ENCODE data around the gene SLC16A5.
"Not testable (repeated sequence)": the region's sequence is repeated elsewhere in the genome, so short reads cannot be mapped to it uniquely, and the experiment has no call there.

The SLC16A5 gene, protein sequence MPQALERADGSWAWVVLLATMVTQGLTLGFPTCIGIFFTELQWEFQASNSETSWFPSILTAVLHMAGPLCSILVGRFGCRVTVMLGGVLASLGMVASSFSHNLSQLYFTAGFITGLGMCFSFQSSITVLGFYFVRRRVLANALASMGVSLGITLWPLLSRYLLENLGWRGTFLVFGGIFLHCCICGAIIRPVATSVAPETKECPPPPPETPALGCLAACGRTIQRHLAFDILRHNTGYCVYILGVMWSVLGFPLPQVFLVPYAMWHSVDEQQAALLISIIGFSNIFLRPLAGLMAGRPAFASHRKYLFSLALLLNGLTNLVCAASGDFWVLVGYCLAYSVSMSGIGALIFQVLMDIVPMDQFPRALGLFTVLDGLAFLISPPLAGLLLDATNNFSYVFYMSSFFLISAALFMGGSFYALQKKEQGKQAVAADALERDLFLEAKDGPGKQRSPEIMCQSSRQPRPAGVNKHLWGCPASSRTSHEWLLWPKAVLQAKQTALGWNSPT

GRCh38 chr17:75087558-75088453 is at the start of gene SLC16A5:
SLC16A5 (plus strand) TSS chr17:75087954; CDS start chr17:75093637, 5,683 bp downstream.
- DNase-seq = no peak

DNA sequence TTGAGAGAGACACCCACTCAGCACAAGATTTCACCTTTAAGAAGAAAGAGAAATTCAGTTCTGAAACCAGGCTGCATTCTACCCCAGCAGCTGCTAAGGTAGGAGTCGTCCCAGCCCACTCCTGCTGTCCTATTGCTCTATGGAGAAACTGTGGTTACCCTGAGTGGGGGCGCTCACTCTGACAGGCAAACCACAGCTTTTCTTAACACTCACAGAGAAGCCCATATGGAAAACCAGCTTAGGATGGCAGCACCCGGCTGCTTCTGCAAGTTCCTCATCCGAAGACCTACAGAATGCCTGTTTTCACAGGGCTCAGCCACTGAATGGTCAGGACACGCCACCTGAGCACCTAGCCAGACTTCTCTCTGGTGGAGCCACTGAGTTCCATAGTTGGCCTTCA is 48.5 kb upstream of the SLC16A5 start:
- no peak for DNase-seq

GRCh38 chr17:75041656-75042280 is 46.0 kb upstream of the SLC16A5 start:
- DNase-seq = no peak

DNA sequence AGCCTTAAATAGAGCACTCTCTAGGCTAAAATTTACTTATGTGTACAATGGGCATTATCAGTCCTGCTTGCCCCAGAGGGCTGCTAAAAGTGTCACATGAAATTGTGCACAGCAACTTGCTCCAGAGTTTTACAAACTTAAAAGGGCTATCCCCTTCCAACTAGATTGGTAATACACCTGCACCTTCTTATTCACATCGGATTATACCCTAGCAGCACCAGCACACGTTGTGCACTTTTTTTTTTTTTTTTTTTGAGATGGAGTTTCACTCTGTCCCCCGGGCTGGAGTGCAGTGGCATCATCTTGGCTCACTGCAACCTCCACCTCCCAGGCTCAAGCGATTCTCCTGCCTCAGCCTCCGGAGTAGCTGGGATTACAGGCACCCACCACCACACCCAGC is 44.0 kb upstream of the SLC16A5 start:
- DNase-seq = not testable (repeated sequence)

- no peak for DNase-seq
These were observed 43.0 kb upstream of the SLC16A5 start for GRCh38 chr17:75044716-75045115.

DNA sequence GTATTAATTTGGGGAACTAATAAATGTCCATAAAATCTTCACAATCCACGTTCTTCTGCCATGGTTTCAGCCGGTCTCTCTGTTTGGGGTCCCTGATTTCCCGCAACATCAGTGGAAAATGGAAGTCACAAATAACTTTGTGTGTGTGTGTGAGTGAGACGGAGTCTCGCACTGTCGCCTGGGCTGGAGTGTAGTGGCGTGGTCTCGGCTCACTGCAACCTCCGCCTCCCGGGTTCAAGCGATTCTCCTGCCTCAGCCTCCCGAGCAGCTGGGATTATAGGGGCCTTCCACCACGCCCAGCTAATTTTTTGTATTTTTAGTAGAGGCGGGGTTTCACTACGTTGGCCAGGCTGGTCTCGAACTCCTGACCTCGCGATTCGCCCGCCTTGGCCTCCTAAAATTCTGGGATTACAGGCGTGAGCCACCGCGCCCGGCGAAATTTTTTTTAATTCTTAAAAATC is 41.8 kb upstream of the SLC16A5 start:
- DNase-seq = not testable (repeated sequence)

- DNase-seq = peak; percentile 92
These were observed 41.1 kb upstream of the SLC16A5 start, which contains the start of the genes ATP5PD and KCTD2 for GRCh38 chr17:75046407-75047289. ATP5PD (minus strand) TSS chr17:75046969; CDS start chr17:75042650, 4,319 bp downstream. KCTD2 (plus strand) TSS chr17:75047225; CDS start chr17:75047251, 26 bp downstream.

GRCh38 chr17:75047398-75048098 is 40.2 kb upstream of the SLC16A5 start:
- no peak for DNase-seq

DNA sequence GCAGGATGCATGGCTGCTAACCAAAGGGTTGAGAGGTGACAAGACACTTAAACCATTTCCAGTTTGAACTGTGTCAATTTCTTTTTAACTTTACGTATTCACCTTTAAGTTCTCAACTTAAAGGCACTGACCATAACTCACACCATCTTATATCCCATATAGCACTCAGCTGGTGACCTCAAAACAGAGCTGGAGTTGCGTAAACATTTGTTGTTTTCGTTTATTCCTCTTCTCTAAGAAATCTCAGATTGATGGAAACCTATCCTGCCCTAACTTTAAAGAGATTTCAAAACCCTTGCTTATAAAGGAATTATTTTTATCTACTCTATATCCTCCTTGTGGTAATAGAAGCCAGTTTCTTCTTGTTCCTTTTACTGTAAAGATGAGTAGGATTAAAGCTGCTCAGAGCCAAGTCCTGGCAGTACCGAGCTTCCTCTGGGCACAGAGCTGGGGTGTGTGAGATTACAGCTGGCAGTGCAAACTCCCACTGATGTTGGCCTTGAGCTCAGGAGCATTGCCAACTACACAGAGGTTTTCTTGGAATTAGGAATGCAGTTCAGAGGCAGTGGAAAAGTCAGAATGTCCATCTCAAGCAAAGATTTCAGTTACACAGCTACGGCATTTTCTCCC is 39.4 kb upstream of the SLC16A5 start:
- no peak for DNase-seq

DNA sequence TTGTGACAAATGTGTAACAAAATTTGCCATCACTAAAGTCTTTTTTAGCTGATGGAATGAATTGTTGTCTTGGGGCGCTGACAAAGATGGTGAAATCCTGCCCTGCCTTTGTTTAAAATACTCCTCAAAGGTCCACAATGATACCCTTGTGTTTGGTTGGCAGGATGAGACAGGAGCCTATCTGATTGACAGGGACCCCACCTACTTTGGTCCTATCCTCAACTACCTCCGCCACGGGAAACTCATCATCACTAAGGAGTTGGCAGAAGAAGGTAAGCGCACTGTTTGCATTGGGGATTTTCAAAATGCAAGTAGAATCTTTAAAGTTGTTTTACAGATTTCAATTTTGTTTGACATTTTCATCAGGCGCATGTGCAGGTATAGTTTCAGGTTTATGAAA is 38.7 kb upstream of the SLC16A5 start:
- DNase-seq = no peak

DNA sequence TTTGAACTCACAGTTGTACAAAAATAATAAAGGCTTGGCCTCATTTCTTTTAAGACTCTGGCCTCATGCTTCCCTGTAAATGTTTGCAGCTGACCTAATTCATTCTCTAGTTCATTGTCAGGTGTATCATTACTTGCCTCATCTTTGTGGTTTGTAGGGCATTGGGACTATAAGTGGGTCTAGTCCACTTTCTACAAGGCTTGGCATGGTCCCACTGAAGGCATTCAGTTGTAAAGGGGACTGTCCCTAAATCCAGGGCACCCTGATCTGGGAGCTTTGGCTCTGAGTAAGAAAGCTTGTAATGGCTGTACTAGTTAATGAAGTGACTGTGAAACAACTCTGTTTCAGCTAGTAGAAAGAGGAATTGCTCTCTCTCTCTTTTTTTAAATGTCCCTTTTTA is 38.0 kb upstream of the SLC16A5 start:
- DNase-seq = no peak

- no peak for DNase-seq
These were observed 35.8 kb upstream of the SLC16A5 start for GRCh38 chr17:75051941-75052340.

DNA sequence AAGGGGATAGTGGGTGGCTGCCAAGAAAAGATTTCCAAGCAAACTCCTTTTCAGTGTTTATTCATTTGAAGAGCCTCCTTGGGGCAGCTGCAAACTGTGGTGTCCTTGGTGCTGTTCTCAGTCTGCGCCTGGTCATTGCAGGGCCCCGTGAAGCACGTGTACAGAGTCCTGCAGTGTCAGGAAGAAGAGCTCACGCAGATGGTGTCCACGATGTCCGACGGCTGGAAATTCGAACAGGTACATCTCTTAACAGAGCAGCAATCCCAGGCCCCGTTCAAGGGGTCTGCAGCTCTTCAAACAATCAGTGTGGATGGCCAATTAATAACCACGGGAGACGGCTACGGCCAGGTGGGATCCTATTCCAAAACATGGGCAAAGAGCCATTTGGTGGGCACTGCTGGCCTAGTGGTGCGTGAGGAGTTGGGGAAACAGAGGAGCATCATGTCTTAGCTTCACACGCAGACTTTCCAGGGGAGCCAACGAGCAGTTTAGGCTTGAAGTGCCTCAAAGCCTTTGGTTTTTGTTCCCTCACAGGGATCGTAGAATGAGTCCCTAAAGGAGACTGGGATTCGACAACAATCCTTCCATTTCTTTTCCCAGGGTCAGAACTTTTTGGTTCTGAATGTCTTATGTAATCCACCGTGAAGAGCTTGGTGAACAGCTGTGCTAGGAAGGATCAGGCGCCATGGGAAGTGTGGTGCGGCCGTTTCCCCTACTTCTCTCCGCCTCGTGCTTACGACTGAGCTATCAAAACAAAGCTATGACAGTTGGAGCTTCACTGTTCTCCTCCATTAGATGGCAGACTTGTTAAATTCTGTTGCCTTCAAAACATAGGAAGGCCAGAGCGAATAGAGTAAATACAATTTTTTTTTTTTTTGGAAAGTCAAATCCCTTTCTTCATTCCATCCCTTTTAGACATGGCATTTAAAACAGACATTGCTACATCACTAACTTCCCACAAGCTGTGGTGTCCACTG is 28.1 kb upstream of the SLC16A5 start:
- no peak for DNase-seq

DNA sequence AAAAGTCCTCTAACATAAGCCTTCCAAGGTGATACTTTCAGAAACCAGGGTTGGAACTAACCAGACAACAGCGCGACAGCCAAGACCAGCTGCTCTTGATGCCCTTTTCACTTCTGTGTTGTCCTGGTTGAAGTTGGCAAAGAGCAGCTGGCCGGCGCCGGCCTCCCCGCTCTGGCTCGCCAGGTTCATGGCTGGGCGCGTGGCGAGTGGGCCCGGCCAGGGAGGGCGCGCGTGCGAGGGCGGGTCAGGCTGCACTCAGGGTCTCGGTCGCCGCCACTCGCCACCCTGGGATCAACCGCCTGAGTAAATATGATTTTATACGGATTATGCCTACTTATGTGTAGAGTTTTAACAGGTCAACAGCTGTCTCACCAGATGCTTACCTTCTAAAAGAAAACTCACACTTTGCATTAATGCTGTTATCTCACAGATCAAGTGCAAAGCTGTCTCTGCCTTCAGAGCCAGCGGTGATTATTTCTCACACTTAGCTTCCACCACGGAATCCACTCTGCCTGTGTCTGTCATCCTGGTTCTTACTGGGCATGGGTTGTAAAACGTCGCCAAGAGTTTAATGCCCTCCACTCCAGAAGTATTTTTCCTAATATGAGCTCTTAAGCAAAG is 27.2 kb upstream of the SLC16A5 start:
- DNase-seq = no peak

- no peak for DNase-seq
These were observed 26.7 kb upstream of the SLC16A5 start for GRCh38 chr17:75061055-75061438.

- DNase-seq = no peak
These were observed 26.1 kb upstream of the SLC16A5 start for GRCh38 chr17:75061618-75062017.

DNA sequence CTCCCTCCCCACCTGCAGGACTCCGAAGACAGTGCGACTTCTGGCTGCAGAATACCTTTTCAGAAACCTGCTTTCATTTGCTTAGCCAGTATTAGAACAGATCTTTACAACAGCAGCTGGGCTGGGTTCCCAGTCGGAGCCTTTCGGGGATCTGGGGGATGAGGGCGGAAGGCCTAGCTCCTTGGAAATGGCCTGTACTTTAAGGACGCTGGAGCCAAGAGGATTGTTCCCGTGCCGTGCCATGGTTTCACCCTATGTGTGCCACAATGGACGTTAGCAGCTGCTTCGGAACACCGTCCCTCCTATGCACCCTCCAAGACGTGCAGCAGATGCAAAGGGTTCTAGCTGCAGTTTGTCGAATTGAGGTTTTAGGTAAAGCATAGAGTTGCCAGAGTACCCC is 24.6 kb upstream of the SLC16A5 start:
- DNase-seq = no peak

GRCh38 chr17:75063626-75064025 is 24.1 kb upstream of the SLC16A5 start:
- no peak for DNase-seq

GRCh38 chr17:75064040-75064439 is 23.7 kb upstream of the SLC16A5 start:
- DNase-seq = no peak

Measured in NCI-H1105 treated with DMSO at 0.1 percent for 48 hours (cell line).